GM23338 (cell line): ENCODE data around the gene C1orf216.

Experiments used
- CREB1 ChIP-seq: fragments of 250-450 bp; sonication (Bioruptor Pico); IDR thresholded peaks from 2 replicates; pipeline ENCODE4 v1.5.0; 2020; ENCODE audit warnings: low read depth, mild to moderate bottlenecking, moderate library complexity
- EZH2 ChIP-seq: fragments of 200-600 bp; sonication (generic); IDR thresholded peaks from one replicate; pipeline ENCODE4 v1.8.0; 2017; ENCODE audit warnings: antibody characterized with exemption, mild to moderate bottlenecking, low read depth; ENCODE audit not compliant: unreplicated experiment
- EZH2phosphoT487 ChIP-seq: fragments of 200-600 bp; sonication (generic); IDR thresholded peaks from one replicate; pipeline ENCODE4 v1.8.1; 2018; ENCODE audit warnings: antibody characterized with exemption; ENCODE audit not compliant: unreplicated experiment
- JUNB ChIP-seq: IDR thresholded peaks from one replicate; pipeline ENCODE4 v1.6.1; 2016; ENCODE audit warnings: antibody characterized with exemption; ENCODE audit not compliant: unreplicated experiment
- NANOG ChIP-seq: IDR thresholded peaks from 2 replicates; pipeline ENCODE4 v1.6.1; 2016; ENCODE audit warnings: antibody characterized with exemption, borderline replicate concordance
- POLR2AphosphoS5 ChIP-seq: IDR thresholded peaks from 2 replicates; pipeline ENCODE4 v1.6.1; 2016; ENCODE audit warnings: antibody characterized with exemption, low read depth
- STAT1 ChIP-seq: IDR thresholded peaks from one replicate; pipeline ENCODE4 v1.6.1; 2016; ENCODE audit warnings: antibody characterized with exemption; ENCODE audit not compliant: unreplicated experiment
- ZNF114 ChIP-seq: fragments of 250-450 bp; sonication (Bioruptor Pico); IDR thresholded peaks from 2 replicates; pipeline ENCODE4 v1.5.0; 2020; ENCODE audit warnings: mild to moderate bottlenecking, moderate library complexity
- ZNF331 ChIP-seq: fragments of 250-450 bp; sonication (Bioruptor Pico); IDR thresholded peaks from 2 replicates; pipeline ENCODE4 v1.5.0; 2020; ENCODE audit warnings: low read depth, mild to moderate bottlenecking, moderate library complexity
- TF ChIP-seq, protein P1 (sequence below), 2 experiments: fragments of 200-600 bp in 1 of 2; sonication (generic) in 1 of 2; conservative IDR thresholded peaks; 2 replicates each; pipeline versions ENCODE4 v1.5.1 to v1.6.1; 2016 to 2017; ENCODE audit warnings: antibody characterized with exemption in 2 of 2, low read depth in 2 of 2, mild to moderate bottlenecking in 2 of 2, moderate library complexity in 1 of 2
- TF ChIP-seq, protein P2 (sequence below): IDR thresholded peaks from 2 replicates; pipeline ENCODE4 v1.6.1; 2016; ENCODE audit warnings: antibody characterized with exemption
- TF ChIP-seq, protein P3 (sequence below): IDR thresholded peaks from one replicate; pipeline ENCODE4 v1.6.1; 2018; ENCODE audit warnings: antibody characterized with exemption; ENCODE audit not compliant: unreplicated experiment
- TF ChIP-seq, protein P4 (sequence below): fragments of 250-450 bp; sonication (Bioruptor Pico); IDR thresholded peaks from 2 replicates; pipeline ENCODE4 v1.5.0; 2020; ENCODE audit warnings: mild to moderate bottlenecking, moderate library complexity

DNA sequence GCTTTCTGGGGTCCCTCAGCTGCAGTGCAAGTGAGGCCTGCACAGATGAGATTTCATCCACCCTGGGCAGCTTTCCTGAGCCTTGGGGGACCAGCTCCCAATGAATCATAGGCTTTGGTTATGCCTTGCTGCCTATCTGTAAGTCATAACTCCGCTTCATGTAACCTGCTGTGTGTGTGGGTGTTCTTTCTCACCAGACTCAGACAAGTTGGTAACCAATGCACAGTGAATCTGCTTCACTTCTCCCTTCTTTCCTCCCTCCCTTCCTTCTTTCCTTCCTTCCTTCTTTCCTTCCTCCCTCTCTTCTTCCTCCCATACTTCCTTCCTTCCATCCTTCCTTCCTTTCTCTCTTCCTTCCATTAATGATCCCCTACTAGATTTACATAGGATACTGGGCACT lies 42.9 kb downstream of the C1orf216 start:
- TF ChIP-seq POLR2AphosphoS5 (no peak), JUNB (no peak), EZH2 (no peak), EZH2phosphoT487 (no peak), CREB1 (CRISPR knock-in tag) (no peak), STAT1 (no peak), ZNF114 (CRISPR knock-in tag) (no peak), NANOG (no peak), ZNF331 (no peak)
- TF ChIP-seq, protein P1, sequence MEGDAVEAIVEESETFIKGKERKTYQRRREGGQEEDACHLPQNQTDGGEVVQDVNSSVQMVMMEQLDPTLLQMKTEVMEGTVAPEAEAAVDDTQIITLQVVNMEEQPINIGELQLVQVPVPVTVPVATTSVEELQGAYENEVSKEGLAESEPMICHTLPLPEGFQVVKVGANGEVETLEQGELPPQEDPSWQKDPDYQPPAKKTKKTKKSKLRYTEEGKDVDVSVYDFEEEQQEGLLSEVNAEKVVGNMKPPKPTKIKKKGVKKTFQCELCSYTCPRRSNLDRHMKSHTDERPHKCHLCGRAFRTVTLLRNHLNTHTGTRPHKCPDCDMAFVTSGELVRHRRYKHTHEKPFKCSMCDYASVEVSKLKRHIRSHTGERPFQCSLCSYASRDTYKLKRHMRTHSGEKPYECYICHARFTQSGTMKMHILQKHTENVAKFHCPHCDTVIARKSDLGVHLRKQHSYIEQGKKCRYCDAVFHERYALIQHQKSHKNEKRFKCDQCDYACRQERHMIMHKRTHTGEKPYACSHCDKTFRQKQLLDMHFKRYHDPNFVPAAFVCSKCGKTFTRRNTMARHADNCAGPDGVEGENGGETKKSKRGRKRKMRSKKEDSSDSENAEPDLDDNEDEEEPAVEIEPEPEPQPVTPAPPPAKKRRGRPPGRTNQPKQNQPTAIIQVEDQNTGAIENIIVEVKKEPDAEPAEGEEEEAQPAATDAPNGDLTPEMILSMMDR (conservative IDR thresholded peaks at IDR 0.05; ENCODE audit: low read depth in 2 of 2), result no peak
- TF ChIP-seq, protein P2, sequence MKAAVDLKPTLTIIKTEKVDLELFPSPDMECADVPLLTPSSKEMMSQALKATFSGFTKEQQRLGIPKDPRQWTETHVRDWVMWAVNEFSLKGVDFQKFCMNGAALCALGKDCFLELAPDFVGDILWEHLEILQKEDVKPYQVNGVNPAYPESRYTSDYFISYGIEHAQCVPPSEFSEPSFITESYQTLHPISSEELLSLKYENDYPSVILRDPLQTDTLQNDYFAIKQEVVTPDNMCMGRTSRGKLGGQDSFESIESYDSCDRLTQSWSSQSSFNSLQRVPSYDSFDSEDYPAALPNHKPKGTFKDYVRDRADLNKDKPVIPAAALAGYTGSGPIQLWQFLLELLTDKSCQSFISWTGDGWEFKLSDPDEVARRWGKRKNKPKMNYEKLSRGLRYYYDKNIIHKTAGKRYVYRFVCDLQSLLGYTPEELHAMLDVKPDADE, result no peak
- TF ChIP-seq, protein P3, sequence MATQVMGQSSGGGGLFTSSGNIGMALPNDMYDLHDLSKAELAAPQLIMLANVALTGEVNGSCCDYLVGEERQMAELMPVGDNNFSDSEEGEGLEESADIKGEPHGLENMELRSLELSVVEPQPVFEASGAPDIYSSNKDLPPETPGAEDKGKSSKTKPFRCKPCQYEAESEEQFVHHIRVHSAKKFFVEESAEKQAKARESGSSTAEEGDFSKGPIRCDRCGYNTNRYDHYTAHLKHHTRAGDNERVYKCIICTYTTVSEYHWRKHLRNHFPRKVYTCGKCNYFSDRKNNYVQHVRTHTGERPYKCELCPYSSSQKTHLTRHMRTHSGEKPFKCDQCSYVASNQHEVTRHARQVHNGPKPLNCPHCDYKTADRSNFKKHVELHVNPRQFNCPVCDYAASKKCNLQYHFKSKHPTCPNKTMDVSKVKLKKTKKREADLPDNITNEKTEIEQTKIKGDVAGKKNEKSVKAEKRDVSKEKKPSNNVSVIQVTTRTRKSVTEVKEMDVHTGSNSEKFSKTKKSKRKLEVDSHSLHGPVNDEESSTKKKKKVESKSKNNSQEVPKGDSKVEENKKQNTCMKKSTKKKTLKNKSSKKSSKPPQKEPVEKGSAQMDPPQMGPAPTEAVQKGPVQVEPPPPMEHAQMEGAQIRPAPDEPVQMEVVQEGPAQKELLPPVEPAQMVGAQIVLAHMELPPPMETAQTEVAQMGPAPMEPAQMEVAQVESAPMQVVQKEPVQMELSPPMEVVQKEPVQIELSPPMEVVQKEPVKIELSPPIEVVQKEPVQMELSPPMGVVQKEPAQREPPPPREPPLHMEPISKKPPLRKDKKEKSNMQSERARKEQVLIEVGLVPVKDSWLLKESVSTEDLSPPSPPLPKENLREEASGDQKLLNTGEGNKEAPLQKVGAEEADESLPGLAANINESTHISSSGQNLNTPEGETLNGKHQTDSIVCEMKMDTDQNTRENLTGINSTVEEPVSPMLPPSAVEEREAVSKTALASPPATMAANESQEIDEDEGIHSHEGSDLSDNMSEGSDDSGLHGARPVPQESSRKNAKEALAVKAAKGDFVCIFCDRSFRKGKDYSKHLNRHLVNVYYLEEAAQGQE, result no peak
- TF ChIP-seq, protein P4, sequence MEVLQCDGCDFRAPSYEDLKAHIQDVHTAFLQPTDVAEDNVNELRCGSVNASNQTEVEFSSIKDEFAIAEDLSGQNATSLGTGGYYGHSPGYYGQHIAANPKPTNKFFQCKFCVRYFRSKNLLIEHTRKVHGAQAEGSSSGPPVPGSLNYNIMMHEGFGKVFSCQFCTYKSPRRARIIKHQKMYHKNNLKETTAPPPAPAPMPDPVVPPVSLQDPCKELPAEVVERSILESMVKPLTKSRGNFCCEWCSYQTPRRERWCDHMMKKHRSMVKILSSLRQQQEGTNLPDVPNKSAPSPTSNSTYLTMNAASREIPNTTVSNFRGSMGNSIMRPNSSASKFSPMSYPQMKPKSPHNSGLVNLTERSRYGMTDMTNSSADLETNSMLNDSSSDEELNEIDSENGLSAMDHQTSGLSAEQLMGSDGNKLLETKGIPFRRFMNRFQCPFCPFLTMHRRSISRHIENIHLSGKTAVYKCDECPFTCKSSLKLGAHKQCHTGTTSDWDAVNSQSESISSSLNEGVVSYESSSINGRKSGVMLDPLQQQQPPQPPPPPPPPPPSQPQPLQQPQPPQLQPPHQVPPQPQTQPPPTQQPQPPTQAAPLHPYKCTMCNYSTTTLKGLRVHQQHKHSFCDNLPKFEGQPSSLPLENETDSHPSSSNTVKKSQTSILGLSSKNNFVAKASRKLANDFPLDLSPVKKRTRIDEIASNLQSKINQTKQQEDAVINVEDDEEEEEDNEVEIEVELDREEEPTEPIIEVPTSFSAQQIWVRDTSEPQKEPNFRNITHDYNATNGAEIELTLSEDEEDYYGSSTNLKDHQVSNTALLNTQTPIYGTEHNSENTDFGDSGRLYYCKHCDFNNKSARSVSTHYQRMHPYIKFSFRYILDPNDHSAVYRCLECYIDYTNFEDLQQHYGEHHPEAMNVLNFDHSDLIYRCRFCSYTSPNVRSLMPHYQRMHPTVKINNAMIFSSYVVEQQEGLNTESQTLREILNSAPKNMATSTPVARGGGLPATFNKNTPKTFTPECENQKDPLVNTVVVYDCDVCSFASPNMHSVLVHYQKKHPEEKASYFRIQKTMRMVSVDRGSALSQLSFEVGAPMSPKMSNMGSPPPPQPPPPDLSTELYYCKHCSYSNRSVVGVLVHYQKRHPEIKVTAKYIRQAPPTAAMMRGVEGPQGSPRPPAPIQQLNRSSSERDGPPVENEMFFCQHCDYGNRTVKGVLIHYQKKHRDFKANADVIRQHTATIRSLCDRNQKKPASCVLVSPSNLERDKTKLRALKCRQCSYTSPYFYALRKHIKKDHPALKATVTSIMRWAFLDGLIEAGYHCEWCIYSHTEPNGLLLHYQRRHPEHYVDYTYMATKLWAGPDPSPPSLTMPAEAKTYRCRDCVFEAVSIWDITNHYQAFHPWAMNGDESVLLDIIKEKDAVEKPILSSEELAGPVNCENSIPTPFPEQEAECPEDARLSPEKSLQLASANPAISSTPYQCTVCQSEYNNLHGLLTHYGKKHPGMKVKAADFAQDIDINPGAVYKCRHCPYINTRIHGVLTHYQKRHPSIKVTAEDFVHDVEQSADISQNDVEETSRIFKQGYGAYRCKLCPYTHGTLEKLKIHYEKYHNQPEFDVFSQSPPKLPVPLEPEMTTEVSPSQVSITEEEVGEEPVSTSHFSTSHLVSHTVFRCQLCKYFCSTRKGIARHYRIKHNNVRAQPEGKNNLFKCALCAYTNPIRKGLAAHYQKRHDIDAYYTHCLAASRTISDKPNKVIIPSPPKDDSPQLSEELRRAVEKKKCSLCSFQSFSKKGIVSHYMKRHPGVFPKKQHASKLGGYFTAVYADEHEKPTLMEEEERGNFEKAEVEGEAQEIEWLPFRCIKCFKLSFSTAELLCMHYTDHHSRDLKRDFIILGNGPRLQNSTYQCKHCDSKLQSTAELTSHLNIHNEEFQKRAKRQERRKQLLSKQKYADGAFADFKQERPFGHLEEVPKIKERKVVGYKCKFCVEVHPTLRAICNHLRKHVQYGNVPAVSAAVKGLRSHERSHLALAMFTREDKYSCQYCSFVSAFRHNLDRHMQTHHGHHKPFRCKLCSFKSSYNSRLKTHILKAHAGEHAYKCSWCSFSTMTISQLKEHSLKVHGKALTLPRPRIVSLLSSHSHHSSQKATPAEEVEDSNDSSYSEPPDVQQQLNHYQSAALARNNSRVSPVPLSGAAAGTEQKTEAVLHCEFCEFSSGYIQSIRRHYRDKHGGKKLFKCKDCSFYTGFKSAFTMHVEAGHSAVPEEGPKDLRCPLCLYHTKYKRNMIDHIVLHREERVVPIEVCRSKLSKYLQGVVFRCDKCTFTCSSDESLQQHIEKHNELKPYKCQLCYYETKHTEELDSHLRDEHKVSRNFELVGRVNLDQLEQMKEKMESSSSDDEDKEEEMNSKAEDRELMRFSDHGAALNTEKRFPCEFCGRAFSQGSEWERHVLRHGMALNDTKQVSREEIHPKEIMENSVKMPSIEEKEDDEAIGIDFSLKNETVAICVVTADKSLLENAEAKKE (CRISPR knock-in tag), result no peak
